ENCODE data around the gene UBR4.
"Not testable (repeated sequence)": the region's sequence is repeated elsewhere in the genome, so short reads cannot be mapped to it uniquely, and the experiment has no call there.

Gene UBR4

GRCh38 chr1:19190468-19190867 lies 19.6 kb downstream of the UBR4 start:
- Mint-ChIP-seq H3K4me3 (no peak overlapping the region), H3K36me3 (ENCODE audit: low read depth) (peaks cover 87% of the 10 kb centered on the region), H3K9me3 (no peaks in the 10 kb centered on the region), H3K27me3 (no peaks in the 10 kb centered on the region), H3K4me1 (ENCODE audit: low read depth) (peaks cover 34% of the 10 kb centered on the region), H3K27ac (peak overlapping the region; percentile 48)
- DNase-seq, result no peak

GRCh38 chr1:19189270-19189669 lies 20.8 kb downstream of the UBR4 start:
- no peaks in the 10 kb centered on the region for H3K27me3 Mint-ChIP-seq
- H3K36me3 Mint-ChIP-seq (ENCODE audit: low read depth), result peaks cover 96% of the 10 kb centered on the region
- no peak overlapping the region for H3K4me3 Mint-ChIP-seq
- no peaks in the 10 kb centered on the region for H3K9me3 Mint-ChIP-seq
- H3K27ac Mint-ChIP-seq, result no peak overlapping the region
- peaks cover 41% of the 10 kb centered on the region for H3K4me1 Mint-ChIP-seq (ENCODE audit: low read depth)
- no peak for DNase-seq

- peaks cover 96% of the 10 kb centered on the region for H3K36me3 Mint-ChIP-seq (ENCODE audit: low read depth)
- peaks cover 36% of the 10 kb centered on the region for H3K4me1 Mint-ChIP-seq (ENCODE audit: low read depth)
- no peaks in the 10 kb centered on the region for H3K9me3 Mint-ChIP-seq
- DNase-seq, result no peak
- H3K27ac Mint-ChIP-seq, result peak overlapping the region; percentile 59
- no peak overlapping the region for H3K4me3 Mint-ChIP-seq
- no peaks in the 10 kb centered on the region for H3K27me3 Mint-ChIP-seq
Observed at GRCh38 chr1:19187852-19188251, 22.2 kb downstream of the UBR4 start.

- peaks cover 95% of the 10 kb centered on the region for H3K36me3 Mint-ChIP-seq (ENCODE audit: low read depth)
- peaks cover 50% of the 10 kb centered on the region for H3K4me1 Mint-ChIP-seq (ENCODE audit: low read depth)
- H3K4me3 Mint-ChIP-seq, result no peak overlapping the region
- no peaks in the 10 kb centered on the region for H3K27me3 Mint-ChIP-seq
- H3K27ac Mint-ChIP-seq, result peak overlapping the region; percentile 90
- no peak for DNase-seq
- H3K9me3 Mint-ChIP-seq, result no peaks in the 10 kb centered on the region
Observed at GRCh38 chr1:19186001-19186400, 24.1 kb downstream of the UBR4 start.

GRCh38 chr1:19182223-19182622 lies 27.8 kb downstream of the UBR4 start:
- Mint-ChIP-seq H3K4me1 (ENCODE audit: low read depth) (peaks cover 54% of the 10 kb centered on the region), H3K9me3 (no peaks in the 10 kb centered on the region), H3K27me3 (no peaks in the 10 kb centered on the region), H3K27ac (peak overlapping the region; percentile 13), H3K4me3 (no peak overlapping the region), H3K36me3 (ENCODE audit: low read depth) (peaks cover 97% of the 10 kb centered on the region)
- DNase-seq, result no peak

GRCh38 chr1:19180265-19180657 lies 29.8 kb downstream of the UBR4 start:
- Mint-ChIP-seq H3K4me1 (ENCODE audit: low read depth) (peaks cover 36% of the 10 kb centered on the region), H3K4me3 (peak overlapping the region; percentile 27), H3K27ac (peak overlapping the region; percentile 90), H3K36me3 (ENCODE audit: low read depth) (peaks cover 97% of the 10 kb centered on the region)
- not testable (repeated sequence) for H3K27me3 Mint-ChIP-seq, DNase-seq, H3K9me3 Mint-ChIP-seq

- peaks cover 97% of the 10 kb centered on the region for H3K36me3 Mint-ChIP-seq (ENCODE audit: low read depth)
- H3K4me1 Mint-ChIP-seq (ENCODE audit: low read depth), result peaks cover 32% of the 10 kb centered on the region
- DNase-seq, result no peak
- H3K27ac Mint-ChIP-seq, result peak overlapping the region; percentile 90
- H3K4me3 Mint-ChIP-seq, result no peak overlapping the region
- H3K27me3 Mint-ChIP-seq, result no peaks in the 10 kb centered on the region
- H3K9me3 Mint-ChIP-seq, result no peaks in the 10 kb centered on the region
Observed at GRCh38 chr1:19179597-19180264, 30.3 kb downstream of the UBR4 start.

- H3K27ac Mint-ChIP-seq, result peak overlapping the region; percentile 8
- H3K4me1 Mint-ChIP-seq (ENCODE audit: low read depth), result peaks cover 30% of the 10 kb centered on the region
- H3K9me3 Mint-ChIP-seq, result no peaks in the 10 kb centered on the region
- no peak overlapping the region for H3K4me3 Mint-ChIP-seq
- no peak for DNase-seq
- H3K27me3 Mint-ChIP-seq, result no peaks in the 10 kb centered on the region
- H3K36me3 Mint-ChIP-seq (ENCODE audit: low read depth), result peaks cover 97% of the 10 kb centered on the region
Observed at GRCh38 chr1:19178734-19179398, 31.2 kb downstream of the UBR4 start.

- no peak overlapping the region for H3K27ac Mint-ChIP-seq
- H3K27me3 Mint-ChIP-seq, result no peaks in the 10 kb centered on the region
- H3K4me3 Mint-ChIP-seq, result no peak overlapping the region
- DNase-seq, result no peak
- no peaks in the 10 kb centered on the region for H3K9me3 Mint-ChIP-seq
- peaks cover 30% of the 10 kb centered on the region for H3K4me1 Mint-ChIP-seq (ENCODE audit: low read depth)
- H3K36me3 Mint-ChIP-seq (ENCODE audit: low read depth), result peaks cover 97% of the 10 kb centered on the region
Observed at GRCh38 chr1:19177811-19178210, 32.3 kb downstream of the UBR4 start.

- Mint-ChIP-seq H3K4me1 (ENCODE audit: low read depth) (peaks cover 24% of the 10 kb centered on the region), H3K27ac (peak overlapping the region; percentile 88), H3K9me3 (no peaks in the 10 kb centered on the region), H3K36me3 (ENCODE audit: low read depth) (peaks cover 99% of the 10 kb centered on the region), H3K4me3 (peak overlapping the region; percentile 40), H3K27me3 (no peaks in the 10 kb centered on the region)
- DNase-seq, result no peak
Observed at GRCh38 chr1:19169642-19170041, 40.4 kb downstream of the UBR4 start.

GRCh38 chr1:19167140-19167539 lies 42.9 kb downstream of the UBR4 start:
- Mint-ChIP-seq H3K36me3 (ENCODE audit: low read depth) (peaks cover 100% of the 10 kb centered on the region), H3K9me3 (no peaks in the 10 kb centered on the region), H3K4me1 (ENCODE audit: low read depth) (peaks cover 24% of the 10 kb centered on the region), H3K27ac (no peak overlapping the region), H3K4me3 (no peak overlapping the region), H3K27me3 (no peaks in the 10 kb centered on the region)
- DNase-seq, result no peak

- Mint-ChIP-seq H3K4me1 (ENCODE audit: low read depth) (peaks cover 24% of the 10 kb centered on the region), H3K4me3 (no peak overlapping the region), H3K9me3 (no peaks in the 10 kb centered on the region), H3K27me3 (no peaks in the 10 kb centered on the region), H3K36me3 (ENCODE audit: low read depth) (peaks cover 100% of the 10 kb centered on the region), H3K27ac (peak overlapping the region; percentile 62)
- no peak for DNase-seq
Observed at GRCh38 chr1:19166066-19166465, 44.0 kb downstream of the UBR4 start.

- Mint-ChIP-seq H3K36me3 (ENCODE audit: low read depth) (peaks cover 100% of the 10 kb centered on the region), H3K4me3 (no peak overlapping the region), H3K4me1 (ENCODE audit: low read depth) (peaks cover 19% of the 10 kb centered on the region), H3K9me3 (no peaks in the 10 kb centered on the region), H3K27me3 (no peaks in the 10 kb centered on the region), H3K27ac (peak overlapping the region; percentile 62)
- DNase-seq, result no peak
Observed at GRCh38 chr1:19165501-19165900, 44.6 kb downstream of the UBR4 start.

- Mint-ChIP-seq H3K4me1 (ENCODE audit: low read depth) (peaks cover 8% of the 10 kb centered on the region), H3K27me3 (no peaks in the 10 kb centered on the region), H3K9me3 (no peaks in the 10 kb centered on the region), H3K4me3 (no peak overlapping the region), H3K36me3 (ENCODE audit: low read depth) (peaks cover 100% of the 10 kb centered on the region), H3K27ac (peak overlapping the region; percentile 15)
- DNase-seq, result no peak
Observed at GRCh38 chr1:19164274-19165015, 45.6 kb downstream of the UBR4 start.

GRCh38 chr1:19163261-19163660 lies 46.8 kb downstream of the UBR4 start:
- Mint-ChIP-seq H3K27me3 (no peaks in the 10 kb centered on the region), H3K4me1 (ENCODE audit: low read depth) (peaks cover 2% of the 10 kb centered on the region), H3K27ac (peak overlapping the region; percentile 41), H3K9me3 (no peaks in the 10 kb centered on the region), H3K4me3 (no peak overlapping the region), H3K36me3 (ENCODE audit: low read depth) (peaks cover 100% of the 10 kb centered on the region)
- no peak for DNase-seq
